H9 (cell line): ENCODE results near the gene MYLK4. TPM values are rescaled to one million over a fixed set of nuclear protein-coding genes. Genes with fewer than 3 reads are reported as not detected.

Source experiments
- DNase-seq: peaks from one replicate; pipeline ENCODE4 v3.0.0-alpha.2; 2017
- H2AFZ ChIP-seq: one replicate; pipeline ENCODE4 v1.6.1; 2013; ENCODE audit warnings: mild to moderate bottlenecking, low read length, control low read depth, moderate library complexity
- H2AK5ac ChIP-seq: 2 replicates; pipeline ENCODE4 v1.6.1; 2013; ENCODE audit warnings: low read length, control low read depth, mixed read lengths; ENCODE audit not compliant: insufficient read length
- H2BK120ac ChIP-seq: one replicate; pipeline ENCODE4 v1.6.1; 2013; ENCODE audit warnings: low read depth, mild to moderate bottlenecking, low read length, control low read depth, inconsistent platforms; ENCODE audit not compliant: poor library complexity, severe bottlenecking
- H2BK12ac ChIP-seq: 2 replicates; pipeline ENCODE4 v1.6.1; 2013; ENCODE audit warnings: low read length, control low read depth, mixed read lengths, low read depth; ENCODE audit not compliant: insufficient read length
- H2BK15ac ChIP-seq: 2 replicates; pipeline ENCODE4 v1.6.1; 2013; ENCODE audit warnings: low read depth, low read length, control low read depth
- H2BK20ac ChIP-seq: one replicate; pipeline ENCODE4 v1.6.1; 2013; ENCODE audit warnings: low read depth, mild to moderate bottlenecking, low read length, control low read depth, inconsistent platforms; ENCODE audit not compliant: poor library complexity, severe bottlenecking
- H2BK5ac ChIP-seq: 2 replicates; pipeline ENCODE4 v1.6.1; 2013; ENCODE audit warnings: low read length, control low read depth, mixed read lengths; ENCODE audit not compliant: insufficient read length
- H3K14ac ChIP-seq: 2 replicates; pipeline ENCODE4 v1.6.1; 2013; ENCODE audit warnings: low read length, control low read depth; ENCODE audit not compliant: insufficient read depth
- H3K18ac ChIP-seq: 2 replicates; pipeline ENCODE4 v1.6.1; 2013; ENCODE audit warnings: low read depth, mild to moderate bottlenecking, mixed read lengths, low read length, control low read depth; ENCODE audit not compliant: insufficient read length
- H3K23ac ChIP-seq: 2 replicates; pipeline ENCODE4 v1.6.1; 2013; ENCODE audit warnings: low read length, control low read depth, mixed read lengths, low read depth; ENCODE audit not compliant: insufficient read length
- H3K23me2 ChIP-seq: 2 replicates; pipeline ENCODE4 v1.6.1; 2013; ENCODE audit warnings: low read depth, mild to moderate bottlenecking, mixed read lengths, low read length, control low read depth; ENCODE audit not compliant: insufficient read length, poor library complexity, severe bottlenecking
- H3K27ac ChIP-seq: 2 replicates; pipeline ENCODE4 v1.5.1; 2013; ENCODE audit warnings: low read length, control low read depth, mixed read lengths, low read depth; ENCODE audit not compliant: insufficient read length
- H3K27me3 ChIP-seq: 2 replicates; pipeline ENCODE4 v1.6.1; 2013; ENCODE audit warnings: low read length, control low read depth, inconsistent platforms; ENCODE audit not compliant: insufficient read depth
- H3K4ac ChIP-seq: 2 replicates; pipeline ENCODE4 v1.6.1; 2013; ENCODE audit warnings: low read depth, mild to moderate bottlenecking, control low read depth, inconsistent platforms, low read length, moderate library complexity
- H3K4me1 ChIP-seq: 2 replicates; pipeline ENCODE4 v1.6.1; 2013; ENCODE audit warnings: low read length, control low read depth, inconsistent platforms; ENCODE audit not compliant: insufficient read depth
- H3K4me2 ChIP-seq: 2 replicates; pipeline ENCODE4 v1.6.1; 2013; ENCODE audit warnings: low read length, control low read depth, mixed read lengths; ENCODE audit not compliant: insufficient read length, insufficient read depth
- H3K56ac ChIP-seq: 2 replicates; pipeline ENCODE4 v1.6.1; 2013; ENCODE audit warnings: low read depth, mild to moderate bottlenecking, mixed read lengths, low read length, control low read depth; ENCODE audit not compliant: insufficient read length
- H3K79me1 ChIP-seq: 2 replicates; pipeline ENCODE4 v1.6.1; 2013; ENCODE audit warnings: low read depth, mild to moderate bottlenecking, moderate library complexity, low read length, control low read depth, inconsistent platforms; ENCODE audit not compliant: insufficient read depth, poor library complexity, severe bottlenecking
- H3K79me2 ChIP-seq: 2 replicates; pipeline ENCODE4 v1.6.1; 2013; ENCODE audit warnings: low read length, control low read depth, inconsistent platforms; ENCODE audit not compliant: insufficient read depth
- H3K9ac ChIP-seq: 2 replicates; pipeline ENCODE4 v1.6.1; 2013; ENCODE audit warnings: low read length, control low read depth, mixed read lengths; ENCODE audit not compliant: insufficient read length; ENCODE audit errors: extremely low read depth
- H3K9me3 ChIP-seq: one replicate; pipeline ENCODE4 v1.6.1; 2013; ENCODE audit warnings: low read depth, low read length, inconsistent platforms; ENCODE audit not compliant: control insufficient read depth
- H3T11ph ChIP-seq: one replicate; pipeline ENCODE4 v1.6.1; 2013; ENCODE audit warnings: mild to moderate bottlenecking, low read length, control low read depth, inconsistent platforms
- H4K20me1 ChIP-seq: one replicate; pipeline ENCODE4 v1.6.1; 2013; ENCODE audit not compliant: control insufficient read depth, insufficient read length, insufficient read depth
- H4K5ac ChIP-seq: 2 replicates; pipeline ENCODE4 v1.6.1; 2013; ENCODE audit warnings: low read depth, mild to moderate bottlenecking, mixed read lengths, low read length, control low read depth; ENCODE audit not compliant: insufficient read length
- H4K8ac ChIP-seq: replicated peaks from 2 replicates; pipeline ENCODE4 v1.6.1; 2013; ENCODE audit warnings: low read length, control low read depth, mixed read lengths, low read depth; ENCODE audit not compliant: insufficient read length
- H4K91ac ChIP-seq: 2 replicates; pipeline ENCODE4 v1.6.1; 2013; ENCODE audit warnings: low read depth, mild to moderate bottlenecking, moderate library complexity, mixed read lengths, low read length, control low read depth; ENCODE audit not compliant: insufficient read length
- H3K27ac Mint-ChIP-seq, 3 experiments: 2 replicates in 2 of 3; 3 replicates in 1 of 3; pipeline ENCODE4 v1.8.0; 2020 to 2021; ENCODE audit warnings: mixed read lengths in 3 of 3, mild to moderate bottlenecking in 1 of 3, moderate library complexity in 1 of 3
- H3K27me3 Mint-ChIP-seq: 2 replicates; pipeline ENCODE4 v1.8.0; 2021; ENCODE audit warnings: low read depth, mild to moderate bottlenecking, moderate library complexity, mixed read lengths
- H3K36me3 Mint-ChIP-seq, 3 experiments: 2 replicates in 2 of 3; 3 replicates in 1 of 3; pipeline ENCODE4 v1.8.0; 2020 to 2021; ENCODE audit warnings: low read depth in 3 of 3, mixed read lengths in 3 of 3; ENCODE audit not compliant: insufficient read depth in 1 of 3
- H3K4me1 Mint-ChIP-seq, 2 experiments: 2 replicates each; pipeline ENCODE4 v1.8.0; 2020; ENCODE audit warnings: mixed read lengths in 2 of 2
- H3K4me3 Mint-ChIP-seq, 2 experiments: 2 replicates in 1 of 2; 3 replicates in 1 of 2; pipeline ENCODE4 v1.8.0; 2020 to 2021; ENCODE audit warnings: mild to moderate bottlenecking in 2 of 2, mixed read lengths in 2 of 2, moderate library complexity in 1 of 2
- H3K9me3 Mint-ChIP-seq, 2 experiments: 2 replicates in 1 of 2; 3 replicates in 1 of 2; pipeline ENCODE4 v1.8.0; 2020; ENCODE audit warnings: mild to moderate bottlenecking in 2 of 2, mixed read lengths in 2 of 2, moderate library complexity in 1 of 2
- CTCF ChIP-seq: fragments of 200-600 bp; sonication (generic); conservative IDR thresholded peaks from 3 replicates; pipeline ENCODE4 v1.8.0; 2021; ENCODE audit warnings: antibody characterized with exemption, mild to moderate bottlenecking
- WGBS: extraction: QIAGEN DNeasy Blood & Tissue Kit; methylation state at CpG from one replicate; pipeline ENCODE4 v1.1.7; 2013; ENCODE audit warnings: missing lambda C conversion rate, low lambda C conversion rate, mixed read lengths; ENCODE audit not compliant: insufficient read length; ENCODE audit errors: extremely low coverage; 5-methylcytosine and 5-hydroxymethylcytosine counted together
- total RNA-seq: library from RNA; stranded (reverse); gene quantifications from 2 replicates; pipeline ENCODE4 v1.2.1, GENCODE V29; 2021

The MYLK4 gene
- total RNA-seq, 1 experiment from 2014 or later, result 0.28 TPM

- no peaks in the 10 kb centered on the region for H3K23me2 ChIP-seq
- no peak overlapping the region for H3K27ac ChIP-seq
- no peak overlapping the region for H3K4ac ChIP-seq
- H4K8ac ChIP-seq, result no peak overlapping the region
- H4K91ac ChIP-seq, result no peak overlapping the region
- no peak overlapping the region for H3K23ac ChIP-seq
- H3K4me1 Mint-ChIP-seq, result peaks cover 32 to 39% of the 10 kb centered on the region in 2 experiments
- H3K36me3 Mint-ChIP-seq, result peaks cover 7 to 14% (median 11%) of the 10 kb centered on the region in 3 experiments; a peak in 5 of 7 replicates
- H3K18ac ChIP-seq, result no peak overlapping the region
- no CpG with 5 or more reads among the region's 4 CpGs for WGBS
- no peaks in the 10 kb centered on the region for H4K20me1 ChIP-seq
- H3K4me1 ChIP-seq, result peaks cover 14% of the 10 kb centered on the region; the same call in 1 of the 2 replicates
- H3K27me3 Mint-ChIP-seq, result no peaks in the 10 kb centered on the region; the same call in 1 of the 2 replicates
- no peak overlapping the region for H3T11ph ChIP-seq
- no peak overlapping the region for H2AFZ ChIP-seq
- peaks cover 13 to 15% of the 10 kb centered on the region in 2 experiments for H3K9me3 Mint-ChIP-seq
- no peak overlapping the region for H3K27ac Mint-ChIP-seq
- no peak overlapping the region for H2BK120ac ChIP-seq
- no peak overlapping the region for H2BK15ac ChIP-seq
- H2BK12ac ChIP-seq, result no peak overlapping the region
- no peak overlapping the region for H4K5ac ChIP-seq
- TF ChIP-seq CTCF, result no peak
- no peaks in the 10 kb centered on the region for H3K27me3 ChIP-seq
- H2BK5ac ChIP-seq, result no peak overlapping the region
- no peaks in the 10 kb centered on the region for H3K79me2 ChIP-seq
- DNase-seq, result no peak
- no peak overlapping the region for H3K14ac ChIP-seq
- no peak overlapping the region for H3K4me3 Mint-ChIP-seq
- no peak overlapping the region for H3K4me2 ChIP-seq
- H3K79me1 ChIP-seq, result no peaks in the 10 kb centered on the region
- H2BK20ac ChIP-seq, result no peak overlapping the region
- no peak overlapping the region for H3K56ac ChIP-seq
- H3K9me3 ChIP-seq, result no peaks in the 10 kb centered on the region
- no peak overlapping the region for H3K9ac ChIP-seq
- no peak overlapping the region for H2AK5ac ChIP-seq
These were observed 87.6 kb downstream of the MYLK4 start for GRCh38 chr6:2663123-2663522.
